ENCODE data around the gene PPP1R12B.

GRCh38 chr1:202329891-202330290 is 18.6 kb upstream of the PPP1R12B start:
- TF ChIP-seq, protein P1, sequence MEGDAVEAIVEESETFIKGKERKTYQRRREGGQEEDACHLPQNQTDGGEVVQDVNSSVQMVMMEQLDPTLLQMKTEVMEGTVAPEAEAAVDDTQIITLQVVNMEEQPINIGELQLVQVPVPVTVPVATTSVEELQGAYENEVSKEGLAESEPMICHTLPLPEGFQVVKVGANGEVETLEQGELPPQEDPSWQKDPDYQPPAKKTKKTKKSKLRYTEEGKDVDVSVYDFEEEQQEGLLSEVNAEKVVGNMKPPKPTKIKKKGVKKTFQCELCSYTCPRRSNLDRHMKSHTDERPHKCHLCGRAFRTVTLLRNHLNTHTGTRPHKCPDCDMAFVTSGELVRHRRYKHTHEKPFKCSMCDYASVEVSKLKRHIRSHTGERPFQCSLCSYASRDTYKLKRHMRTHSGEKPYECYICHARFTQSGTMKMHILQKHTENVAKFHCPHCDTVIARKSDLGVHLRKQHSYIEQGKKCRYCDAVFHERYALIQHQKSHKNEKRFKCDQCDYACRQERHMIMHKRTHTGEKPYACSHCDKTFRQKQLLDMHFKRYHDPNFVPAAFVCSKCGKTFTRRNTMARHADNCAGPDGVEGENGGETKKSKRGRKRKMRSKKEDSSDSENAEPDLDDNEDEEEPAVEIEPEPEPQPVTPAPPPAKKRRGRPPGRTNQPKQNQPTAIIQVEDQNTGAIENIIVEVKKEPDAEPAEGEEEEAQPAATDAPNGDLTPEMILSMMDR (IDR thresholded peaks at IDR 0.05; ENCODE audit: poor library complexity): no peak
- TF ChIP-seq EZH2 (IDR thresholded peaks at IDR 0.05; ENCODE audit: borderline replicate concordance): no peak
- no peak for TF ChIP-seq EZH2phosphoT487 (IDR thresholded peaks at IDR 0.05; ENCODE audit: low read depth, severe bottlenecking, unreplicated experiment)
